Left lung (tissue), 10 donors: ENCODE results near the gene SLC49A4. TPM values are rescaled to one million over a fixed set of nuclear protein-coding genes. Genes with fewer than 3 reads are reported as not detected.
A peak's percentile ranks its signal among the peaks of the same experiment; 100 is the strongest.

Source experiments
- ATAC-seq: fragments of 200-7000 bp; cut with Tn5 transposase; one replicate; pipeline ENCODE4 v1.9.1; 2020; ENCODE audit warnings: moderate library complexity
- DNase-seq, 4 donors: peaks; one replicate each; pipeline ENCODE4 v3.0.0-alpha.2; 2013 to 2020
- H3K27ac ChIP-seq, 2 donors: fragments of 200-600 bp; sonication (generic) in 1 of 2; one replicate each; pipeline versions ENCODE4 v1.5.0 to v1.8.0; 2020 to 2021
- H3K27me3 ChIP-seq, 2 donors: fragments of 200-600 bp; sonication (generic) in 1 of 2; one replicate each; pipeline versions ENCODE4 v1.5.0 to v1.8.0; 2020 to 2021
- H3K36me3 ChIP-seq, 2 donors: fragments of 200-600 bp; sonication (generic) in 1 of 2; one replicate each; pipeline versions ENCODE4 v1.5.0 to v1.8.0; 2020 to 2021
- H3K4me1 ChIP-seq, 2 donors: fragments of 200-600 bp; one replicate each; pipeline ENCODE4 v1.8.0; 2021
- H3K4me3 ChIP-seq, 2 donors: fragments of 200-600 bp; sonication (generic) in 1 of 2; one replicate each; pipeline versions ENCODE4 v1.5.0 to v1.8.0; 2020 to 2021; ENCODE audit warnings: mild to moderate bottlenecking in 1 of 2
- H3K9me3 ChIP-seq, 2 donors: fragments of 200-600 bp; sonication (generic) in 1 of 2; one replicate each; pipeline versions ENCODE4 v1.5.0 to v1.8.0; 2020 to 2021
- intact Hi-C, 2 donors: fragments of 100-400 bp; cut with DNase I; formaldehyde crosslinking; loops; one replicate each; pipeline versions ENCODE4 v1.11.2 to v1.14.2; 2022
- polyA plus RNA-seq, 6 donors: library from polyadenylated mRNA; unstranded; fragments of 120-200 nt; gene quantifications; one replicate each; pipeline ENCODE4 v1.2.1, GENCODE V29; 2013; ENCODE audit not compliant: insufficient read length in 6 of 6
- total RNA-seq, 2 donors: library from RNA; stranded (reverse); fragmentation: NEBNext Ultra II Directional; extraction: Animal tissue kit (Norgen Biotek cat#: 25700); gene quantifications; one replicate each; pipeline ENCODE4 v1.2.1, GENCODE V29; 2021
- TF ChIP-seq, protein P1 (sequence below), 2 donors: fragments of 200-600 bp; sonication (generic) in 1 of 2; IDR thresholded peaks; one replicate each; pipeline versions ENCODE4 v1.5.0 to v1.8.0; 2021; ENCODE audit warnings: antibody characterized with exemption in 2 of 2
- donor health status: DM: no; HTN: yes; CAD: no.
- donor health status: DM: no; HTN: no; CAD: no.

Gene SLC49A4
- total and polyA plus RNA-seq, 8 donors, result 9.6 to 19.2 (median 10.9) TPM

DNA sequence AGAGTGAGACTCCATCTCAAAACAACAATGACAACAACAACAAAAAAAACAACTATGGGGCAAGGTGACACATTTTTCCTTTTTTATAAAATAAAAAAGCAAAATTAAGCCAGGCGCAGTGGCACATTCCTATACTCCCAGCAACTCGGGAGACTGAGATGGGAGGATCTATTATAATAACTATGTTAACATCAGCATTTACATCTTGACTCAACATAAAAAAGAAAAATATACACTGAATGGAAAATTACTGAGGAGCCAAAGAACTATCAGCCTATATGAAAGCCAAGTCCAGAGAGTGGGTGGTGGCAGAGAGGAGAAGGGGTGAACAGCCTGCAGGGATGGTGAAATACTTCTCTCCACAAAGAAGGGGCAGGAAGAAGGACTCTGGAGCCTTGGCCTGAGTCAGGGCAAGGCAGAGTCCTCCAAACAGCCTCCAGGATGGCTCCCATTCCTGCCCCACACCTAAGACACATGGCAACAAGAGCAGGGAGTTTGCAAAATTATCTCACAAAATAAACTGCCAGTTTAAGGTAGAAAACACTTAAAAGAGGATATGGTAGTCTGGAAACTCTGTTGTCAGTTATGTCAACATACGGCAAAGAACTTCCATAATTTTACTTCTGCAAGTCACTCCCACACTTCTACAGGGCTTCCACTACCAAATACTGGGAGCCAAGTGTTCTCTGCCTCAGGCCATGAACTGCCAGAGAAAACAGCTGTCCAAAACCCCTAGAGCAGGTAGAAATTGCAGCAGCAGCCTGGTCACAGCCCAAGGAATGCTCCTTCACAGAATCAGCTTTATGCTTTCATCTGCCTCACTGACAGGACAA, 27.1 kb upstream of the SLC49A4 start:
- TF ChIP-seq, protein P1, sequence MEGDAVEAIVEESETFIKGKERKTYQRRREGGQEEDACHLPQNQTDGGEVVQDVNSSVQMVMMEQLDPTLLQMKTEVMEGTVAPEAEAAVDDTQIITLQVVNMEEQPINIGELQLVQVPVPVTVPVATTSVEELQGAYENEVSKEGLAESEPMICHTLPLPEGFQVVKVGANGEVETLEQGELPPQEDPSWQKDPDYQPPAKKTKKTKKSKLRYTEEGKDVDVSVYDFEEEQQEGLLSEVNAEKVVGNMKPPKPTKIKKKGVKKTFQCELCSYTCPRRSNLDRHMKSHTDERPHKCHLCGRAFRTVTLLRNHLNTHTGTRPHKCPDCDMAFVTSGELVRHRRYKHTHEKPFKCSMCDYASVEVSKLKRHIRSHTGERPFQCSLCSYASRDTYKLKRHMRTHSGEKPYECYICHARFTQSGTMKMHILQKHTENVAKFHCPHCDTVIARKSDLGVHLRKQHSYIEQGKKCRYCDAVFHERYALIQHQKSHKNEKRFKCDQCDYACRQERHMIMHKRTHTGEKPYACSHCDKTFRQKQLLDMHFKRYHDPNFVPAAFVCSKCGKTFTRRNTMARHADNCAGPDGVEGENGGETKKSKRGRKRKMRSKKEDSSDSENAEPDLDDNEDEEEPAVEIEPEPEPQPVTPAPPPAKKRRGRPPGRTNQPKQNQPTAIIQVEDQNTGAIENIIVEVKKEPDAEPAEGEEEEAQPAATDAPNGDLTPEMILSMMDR (IDR thresholded peaks at IDR 0.05), result no peak
- Histone ChIP-seq H3K27ac (peak overlapping the region; percentile 54 to 91), H3K27me3 (no peaks in the 10 kb centered on the region), H3K9me3 (no peaks in the 10 kb centered on the region), H3K4me1 (peaks cover 0 to 32% of the 10 kb centered on the region in 2 donors), H3K4me3 (no peak overlapping the region), H3K36me3 (peaks cover 0 to 4% of the 10 kb centered on the region in 2 donors)
- intact Hi-C loops, result no loop called here
- DNase-seq (no peak), ATAC-seq (peak; percentile 66)

DNA sequence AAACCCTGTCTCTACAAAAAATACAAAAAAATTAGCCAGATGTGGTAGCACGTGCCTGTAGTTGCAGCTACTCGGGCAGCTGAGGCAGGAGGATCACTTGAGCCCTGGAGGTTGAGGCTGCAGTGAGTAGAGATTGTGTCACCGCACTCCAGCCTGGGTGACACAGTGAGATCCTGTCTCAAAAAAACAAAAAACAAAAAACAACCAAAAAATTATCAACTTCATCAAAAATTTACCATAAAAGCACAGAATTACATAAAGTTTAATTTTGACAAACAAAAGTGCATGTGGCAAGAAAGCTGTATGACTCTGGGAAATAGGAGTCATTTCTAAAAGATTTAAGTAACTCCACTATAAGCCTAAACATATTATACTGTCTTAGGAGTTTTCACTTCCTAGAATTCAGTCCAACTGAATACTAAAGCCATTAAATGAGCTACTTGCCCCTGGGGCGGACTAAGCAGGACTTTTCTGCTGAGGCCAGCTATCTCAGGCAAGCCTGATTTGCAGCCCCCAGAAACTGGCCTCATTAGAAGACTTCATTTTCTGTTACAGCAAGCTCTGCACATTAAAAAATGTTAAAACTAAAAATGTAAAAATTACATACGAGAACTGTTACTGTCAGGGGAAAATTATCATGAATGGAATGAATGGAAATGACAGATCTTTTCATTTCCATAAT, 24.2 kb upstream of the SLC49A4 start:
- Histone ChIP-seq H3K9me3 (no peaks in the 10 kb centered on the region), H3K4me1 (peaks cover 0 to 41% of the 10 kb centered on the region in 2 donors), H3K27me3 (no peaks in the 10 kb centered on the region), H3K4me3 (no peak overlapping the region), H3K27ac (peak overlapping the region in 1 of 2 donors; percentile 91), H3K36me3 (peaks cover 0 to 4% of the 10 kb centered on the region in 2 donors)
- no peak for DNase-seq
- TF ChIP-seq, protein P1 (IDR thresholded peaks at IDR 0.05), result no peak
- intact Hi-C loops, result no loop called here
- ATAC-seq, result no peak

DNA sequence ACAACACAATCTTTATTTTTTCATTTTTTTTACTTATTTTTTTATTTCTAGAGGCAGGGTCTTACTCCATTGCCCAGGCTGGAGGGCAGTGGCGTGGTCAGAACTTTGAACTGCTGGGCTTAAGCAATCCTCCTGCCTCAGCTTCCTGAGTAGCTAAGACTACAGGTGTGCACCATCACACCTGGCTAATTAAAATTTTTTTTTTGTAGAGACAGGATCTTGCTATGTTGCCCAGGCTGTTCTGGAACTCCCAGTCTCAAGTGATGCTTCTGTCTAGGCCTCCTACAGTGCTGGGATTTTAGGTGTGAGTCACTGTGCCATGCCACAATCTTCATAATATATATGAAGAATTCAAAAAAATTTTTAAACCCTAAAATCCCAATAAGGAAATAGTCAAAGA, 22.0 kb upstream of the SLC49A4 start:
- no peak overlapping the region for H3K27ac ChIP-seq
- no peak for DNase-seq
- intact Hi-C loops, result no loop called here

DNA sequence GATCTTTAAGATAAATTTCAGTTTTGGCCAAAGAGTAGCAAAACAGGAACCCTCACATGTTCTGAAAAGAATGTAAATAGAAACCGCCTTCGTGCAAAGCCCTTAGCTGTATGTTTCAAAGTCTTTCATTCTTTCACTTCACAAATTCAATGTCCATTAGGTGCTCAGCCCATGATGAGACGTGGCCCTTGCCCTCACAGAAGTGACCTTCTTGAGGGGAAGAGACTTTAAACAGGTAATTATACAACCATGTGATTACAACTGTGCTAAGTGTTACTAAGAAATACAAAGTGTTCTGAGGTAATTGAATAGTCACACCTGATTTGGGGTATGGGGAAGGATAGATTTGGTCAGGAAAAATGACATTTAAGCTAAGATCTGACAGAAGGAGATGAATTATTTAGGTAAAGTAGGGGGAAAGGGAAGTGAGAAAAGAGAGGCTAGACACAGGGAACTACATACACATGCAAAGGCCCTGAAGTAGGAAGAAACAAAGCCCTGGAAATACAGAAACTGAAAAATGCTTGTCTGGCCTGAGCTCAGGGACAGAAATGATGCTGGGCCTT, 20.8 kb upstream of the SLC49A4 start:
- ATAC-seq (peak; percentile 68), DNase-seq (no peak)
- Histone ChIP-seq H3K4me1 (peaks cover 0 to 22% of the 10 kb centered on the region in 2 donors), H3K27ac (peak overlapping the region; percentile 1 to 26), H3K36me3 (no peaks in the 10 kb centered on the region), H3K27me3 (no peaks in the 10 kb centered on the region), H3K4me3 (no peak overlapping the region), H3K9me3 (no peaks in the 10 kb centered on the region)
- TF ChIP-seq, protein P1 (IDR thresholded peaks at IDR 0.05), result no peak
- intact Hi-C loops, result no loop called here

More for the DNA sequence above, 22.0 kb upstream of the SLC49A4 start:
- TF ChIP-seq, protein P1 (IDR thresholded peaks at IDR 0.05), result no peak
- Histone ChIP-seq H3K4me3 (no peak overlapping the region), H3K36me3 (no peaks in the 10 kb centered on the region), H3K9me3 (no peaks in the 10 kb centered on the region), H3K4me1 (peaks cover 0 to 29% of the 10 kb centered on the region in 2 donors), H3K27me3 (no peaks in the 10 kb centered on the region)
- ATAC-seq, result no peak

DNA sequence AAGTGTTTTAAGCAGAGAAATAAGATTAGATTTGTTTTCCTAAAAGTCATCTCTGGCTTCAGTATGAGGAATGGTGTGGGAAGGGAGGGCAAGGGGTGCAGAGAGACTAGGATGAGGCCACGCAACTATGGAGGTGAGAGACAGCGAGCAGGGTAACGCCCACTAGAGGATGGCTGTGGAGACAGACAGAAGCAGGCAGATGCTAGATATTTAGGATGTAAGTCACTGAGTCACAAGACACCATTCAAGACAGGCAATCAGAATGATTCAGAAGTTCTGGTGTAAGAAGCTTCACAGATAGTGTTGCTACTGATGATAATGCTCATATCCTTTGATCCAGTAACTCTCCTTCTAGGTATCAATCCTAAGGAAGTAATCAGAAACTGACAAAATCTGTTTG, 20.3 kb upstream of the SLC49A4 start:
- no peaks in the 10 kb centered on the region for H3K27me3 ChIP-seq
- intact Hi-C loops, result no loop called here
- DNase-seq, result no peak
- peak overlapping the region; percentile 1 to 26 for H3K27ac ChIP-seq
- peak; percentile 40 for ATAC-seq
- H3K36me3 ChIP-seq, result no peaks in the 10 kb centered on the region
- H3K9me3 ChIP-seq, result no peaks in the 10 kb centered on the region
- H3K4me1 ChIP-seq, result peaks cover 0 to 17% of the 10 kb centered on the region in 2 donors
- no peak overlapping the region for H3K4me3 ChIP-seq
- TF ChIP-seq, protein P1 (IDR thresholded peaks at IDR 0.05), result no peak
